Common myeloid progenitor, CD34-positive (primary cell): ENCODE data around the gene SLC16A9.
A peak's percentile ranks its signal among the peaks of the same experiment; 100 is the strongest.

Experiments
- CTCF ChIA-PET: fragments of 350-600 bp; sonication (Branson Sonifier 250); formaldehyde crosslinking; loops from one replicate; lab custom pipeline; 2021; ENCODE audit warnings: antibody characterized with exemption; lab: Charles Lee
- POLR2A ChIA-PET: fragments of 350-600 bp; sonication (Branson Sonifier 250); formaldehyde crosslinking; loops from one replicate; lab custom pipeline; 2021; ENCODE audit warnings: antibody characterized with exemption; lab: Charles Lee
- DNase-seq, 3 donors: peaks; one replicate each; pipeline versions ENCODE4 v3.0.0 to v3.0.0-alpha.2; 2013
- H3K27ac ChIP-seq, 2 experiments: 1 replicate in 1 of 2; 2 replicates in 1 of 2; pipeline ENCODE4 v1.7.0; 2013; ENCODE audit warnings: inconsistent platforms in 2 of 2, low read length in 2 of 2, mild to moderate bottlenecking in 2 of 2, low read depth in 1 of 2, moderate library complexity in 1 of 2; ENCODE audit not compliant: severe bottlenecking in 2 of 2, insufficient read depth in 1 of 2, poor library complexity in 1 of 2
- H3K27me3 ChIP-seq, 5 experiments: replicated peaks in 2 of 5; 1 replicate in 3 of 5; 2 replicates in 2 of 5; pipeline versions ENCODE4 v1.6.1 to v1.7.0; 2013; ENCODE audit warnings: low read length in 4 of 5, mild to moderate bottlenecking in 2 of 5, moderate library complexity in 2 of 5, inconsistent platforms in 1 of 5; ENCODE audit not compliant: insufficient read depth in 5 of 5, control insufficient read depth in 4 of 5
- H3K36me3 ChIP-seq, 4 experiments: 1 replicate in 2 of 4; 2 replicates in 2 of 4; pipeline versions ENCODE4 v1.6.1 to v1.7.0; 2013; ENCODE audit warnings: low read length in 3 of 4, control low read depth in 1 of 4, mild to moderate bottlenecking in 1 of 4; ENCODE audit not compliant: control insufficient read depth in 4 of 4, insufficient read depth in 4 of 4
- H3K4me1 ChIP-seq, 4 experiments: 1 replicate in 3 of 4; 2 replicates in 1 of 4; pipeline versions ENCODE4 v1.6.1 to v1.7.1; 2013; ENCODE audit warnings: low read length in 3 of 4, mild to moderate bottlenecking in 3 of 4, control low read depth in 1 of 4, inconsistent platforms in 1 of 4, moderate library complexity in 1 of 4; ENCODE audit not compliant: control insufficient read depth in 4 of 4, insufficient read depth in 4 of 4; ENCODE audit errors: control extremely low read depth in 1 of 4
- H3K4me3 ChIP-seq, 7 experiments: 1 replicate in 4 of 7; 2 replicates in 3 of 7; pipeline versions ENCODE4 v1.5.1 to v1.7.0; 2013; ENCODE audit warnings: mild to moderate bottlenecking in 7 of 7, low read length in 6 of 7, moderate library complexity in 6 of 7, inconsistent platforms in 2 of 7, low read depth in 2 of 7, control low read depth in 1 of 7; ENCODE audit not compliant: insufficient read depth in 4 of 7, control insufficient read depth in 1 of 7; ENCODE audit errors: extremely low read depth in 1 of 7
- H3K9me3 ChIP-seq, 5 experiments: 1 replicate in 4 of 5; 2 replicates in 1 of 5; pipeline versions ENCODE4 v1.6.1 to v1.7.1; 2013; ENCODE audit warnings: low read length in 4 of 5, mild to moderate bottlenecking in 2 of 5, inconsistent platforms in 1 of 5, low read depth in 1 of 5, moderate library complexity in 1 of 5; ENCODE audit not compliant: control insufficient read depth in 4 of 5, insufficient read depth in 2 of 5; ENCODE audit errors: control extremely low read depth in 1 of 5
- WGBS: methylation state at CpG from one replicate; pipeline ENCODE4 v1.1.5; 2013; ENCODE audit not compliant: insufficient coverage; 5-methylcytosine and 5-hydroxymethylcytosine counted together

Gene SLC16A9

DNA sequence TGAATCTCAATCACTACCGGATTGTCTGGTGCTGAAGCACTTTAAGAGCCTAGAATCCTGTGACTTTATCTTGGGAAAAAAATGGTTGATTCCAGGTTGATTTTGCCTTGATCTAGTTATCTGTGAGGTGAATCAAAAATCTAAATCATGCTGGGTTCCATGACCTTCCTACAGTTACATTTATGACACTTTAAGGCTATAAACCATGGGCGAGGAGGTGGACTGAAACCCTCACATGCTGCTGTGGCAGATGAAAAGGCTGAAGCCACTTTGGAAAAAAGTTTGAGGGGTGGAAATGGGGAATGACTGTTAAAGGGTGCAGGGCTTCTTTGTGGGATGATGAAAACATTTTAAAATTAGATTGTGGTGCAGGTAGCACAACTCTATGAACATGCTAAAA lies 17.5 kb downstream of the SLC16A9 start:
- ChIA-PET POLR2A (interaction anchor here (0.6 kb wide), 1 partner anchor 90 kb away, joined by 3 read pairs; no protein-coding TSS in a partner anchor), CTCF (no interaction called here)
- H3K36me3 ChIP-seq, result no peaks in the 10 kb centered on the region
- H3K27me3 ChIP-seq, result no peaks in the 10 kb centered on the region
- peaks cover 0 to 8% (median 0%) of the 10 kb centered on the region in 4 experiments for H3K4me1 ChIP-seq
- no peak overlapping the region for H3K27ac ChIP-seq
- no peak for DNase-seq
- no peaks in the 10 kb centered on the region for H3K9me3 ChIP-seq
- no CpG with 5 or more reads among the region's 2 CpGs for WGBS
- H3K4me3 ChIP-seq, result no peak overlapping the region

GRCh38 chr10:59688921-59689351 lies 20.7 kb downstream of the SLC16A9 start:
- Histone ChIP-seq H3K36me3 (no peaks in the 10 kb centered on the region), H3K9me3 (no peaks in the 10 kb centered on the region), H3K27me3 (no peaks in the 10 kb centered on the region), H3K27ac (no peak overlapping the region), H3K4me1 (peaks cover 0 to 8% (median 0%) of the 10 kb centered on the region in 4 experiments), H3K4me3 (no peak overlapping the region)
- WGBS, result 72% methylated on average over 4 of the region's 5 CpGs
- ChIA-PET CTCF (no interaction called here), POLR2A (no interaction called here)
- DNase-seq, result peak in 1 of 3 donors; percentile 21

DNA sequence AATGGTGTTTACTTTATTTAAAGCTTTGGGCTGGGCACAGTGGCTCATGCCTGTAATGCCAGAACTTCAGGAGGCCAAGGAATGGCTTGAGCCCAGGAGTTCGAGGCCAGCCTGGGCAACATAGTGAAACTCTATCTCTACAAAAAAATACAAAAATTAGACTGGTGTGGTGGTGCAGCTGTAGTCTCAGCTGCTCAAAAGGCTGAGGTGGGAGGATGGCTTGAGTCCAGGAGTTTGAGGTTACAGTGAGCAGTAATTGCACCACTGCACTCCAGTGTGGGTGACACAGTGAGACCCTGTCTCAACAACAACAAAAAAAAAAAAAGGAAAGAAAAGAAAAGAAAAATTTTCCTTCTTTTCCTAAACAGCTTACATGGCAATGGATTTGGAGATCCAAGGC lies 22.0 kb downstream of the SLC16A9 start:
- POLR2A ChIA-PET, result no interaction called here
- no peaks in the 10 kb centered on the region for H3K9me3 ChIP-seq
- no peaks in the 10 kb centered on the region for H3K27me3 ChIP-seq
- H3K4me3 ChIP-seq, result no peak overlapping the region
- H3K27ac ChIP-seq, result no peak overlapping the region
- no peaks in the 10 kb centered on the region for H3K36me3 ChIP-seq
- H3K4me1 ChIP-seq, result peaks cover 0 to 8% (median 0%) of the 10 kb centered on the region in 4 experiments
- CTCF ChIA-PET, result no interaction called here
- no CpG with 5 or more reads among the region's 1 CpG for WGBS
- no peak for DNase-seq

DNA sequence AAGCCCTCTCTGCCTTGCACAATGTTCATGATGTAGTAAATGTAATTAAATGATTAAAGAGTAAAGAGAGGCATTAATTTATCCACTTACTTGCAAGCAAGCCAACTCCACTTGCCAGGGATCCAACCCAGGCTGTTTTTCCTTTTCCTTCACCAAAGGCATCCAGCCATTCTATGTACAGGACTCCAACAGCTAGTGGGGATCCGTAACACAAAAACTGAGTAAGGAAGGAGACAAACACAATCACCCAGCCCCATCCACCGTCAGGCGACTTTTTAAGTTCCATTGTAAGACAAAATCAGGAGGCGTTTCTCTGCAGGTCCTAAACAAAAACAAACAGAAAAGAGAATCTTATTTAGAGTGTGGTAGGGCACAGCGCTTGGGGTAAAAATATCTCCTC lies 25.6 kb downstream of the SLC16A9 start:
- Histone ChIP-seq H3K36me3 (peaks cover 0 to 3% (median 0%) of the 10 kb centered on the region in 4 experiments), H3K9me3 (no peaks in the 10 kb centered on the region), H3K4me3 (no peak overlapping the region), H3K4me1 (peaks cover 0 to 7% (median under 1%) of the 10 kb centered on the region in 4 experiments), H3K27ac (no peak overlapping the region), H3K27me3 (no peaks in the 10 kb centered on the region)
- POLR2A ChIA-PET, result no interaction called here
- CTCF ChIA-PET, result no interaction called here
- 100% methylated on average over 1 of the region's 5 CpGs for WGBS
- no peak for DNase-seq

DNA sequence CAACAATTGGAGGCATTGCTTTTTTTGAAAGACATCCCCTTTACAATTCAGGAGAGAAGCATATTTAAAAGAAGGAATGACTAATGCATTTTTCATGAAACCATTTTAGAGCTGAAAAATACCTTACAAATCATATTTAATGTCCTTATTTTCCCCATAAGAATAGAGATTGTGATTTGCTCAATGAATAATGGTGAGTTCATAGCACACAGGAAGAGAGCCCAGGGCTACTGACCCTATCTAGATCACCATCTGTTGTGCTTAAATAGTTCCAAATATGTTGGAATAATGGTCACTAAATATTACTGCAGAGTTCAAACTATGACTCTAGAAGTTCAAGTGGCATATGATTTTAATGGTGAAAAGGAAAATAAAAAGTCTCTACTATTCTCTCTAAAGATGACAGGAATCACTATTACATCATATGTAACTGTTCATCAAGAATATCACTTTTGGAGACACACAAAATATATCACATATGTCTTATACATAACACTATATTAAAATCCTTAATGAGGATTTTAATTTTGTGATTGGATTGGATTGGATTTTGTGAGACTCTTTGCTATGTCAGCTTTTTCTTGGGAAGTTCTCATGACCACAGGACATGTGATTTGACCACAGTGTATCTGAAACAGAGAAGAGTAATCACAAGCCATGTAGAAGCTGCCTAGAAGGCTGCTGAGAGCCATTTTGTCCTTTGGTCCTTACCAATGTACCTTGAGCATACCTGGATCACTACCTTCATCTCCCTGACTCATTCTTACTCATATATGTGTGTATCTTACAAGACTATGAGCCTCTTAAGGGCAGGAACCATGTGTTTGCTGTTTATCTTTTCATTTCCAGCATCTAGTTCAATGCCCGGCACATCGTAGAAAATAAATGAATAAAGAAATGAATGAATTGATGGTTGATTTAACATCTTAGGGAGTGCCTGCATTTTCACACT lies 26.4 kb downstream of the SLC16A9 start:
- no CpG with 5 or more reads among the region's 2 CpGs for WGBS
- Histone ChIP-seq H3K4me3 (no peak overlapping the region), H3K27ac (no peak overlapping the region), H3K9me3 (no peaks in the 10 kb centered on the region), H3K27me3 (no peaks in the 10 kb centered on the region), H3K4me1 (peaks cover 0 to 5% (median under 1%) of the 10 kb centered on the region in 4 experiments), H3K36me3 (peaks cover 0 to 3% (median 0%) of the 10 kb centered on the region in 4 experiments)
- no peak for DNase-seq
- CTCF ChIA-PET, result no interaction called here
- POLR2A ChIA-PET, result no interaction called here

DNA sequence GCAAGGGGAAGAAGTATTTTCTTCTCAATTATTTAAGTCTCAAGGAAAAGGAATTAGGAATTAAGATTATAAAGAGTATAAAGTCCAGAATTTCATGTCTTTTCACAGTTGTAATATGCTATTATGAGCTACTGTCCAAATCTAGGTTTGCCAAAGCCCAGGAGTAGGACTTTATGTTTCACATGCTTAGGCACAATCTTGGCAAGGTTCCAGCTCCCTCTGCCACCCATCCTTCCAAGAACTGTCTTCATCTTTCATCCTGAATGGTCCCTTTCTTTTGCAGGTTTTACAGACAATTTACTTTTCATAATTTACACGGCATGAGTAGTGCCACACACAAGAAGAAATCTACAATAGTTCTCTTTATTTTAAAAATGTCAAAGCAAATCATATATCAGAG lies 29.5 kb downstream of the SLC16A9 start:
- Histone ChIP-seq H3K4me3 (no peak overlapping the region), H3K27me3 (no peaks in the 10 kb centered on the region), H3K9me3 (peaks cover 0 to 2% (median 0%) of the 10 kb centered on the region in 5 experiments), H3K4me1 (peaks cover 0 to 5% (median under 1%) of the 10 kb centered on the region in 4 experiments), H3K27ac (no peak overlapping the region), H3K36me3 (peaks cover 0 to 3% (median 0%) of the 10 kb centered on the region in 4 experiments)
- CTCF ChIA-PET, result interaction anchor here (1.4 kb wide), 1 partner anchor 19 kb away, joined by 4 read pairs; no protein-coding TSS in a partner anchor
- POLR2A ChIA-PET, result no interaction called here
- WGBS, result no CpG with 5 or more reads among the region's 1 CpG
- DNase-seq, result no peak

- Histone ChIP-seq H3K27ac (no peak overlapping the region), H3K4me3 (no peak overlapping the region), H3K9me3 (peaks cover 0 to 2% (median 0%) of the 10 kb centered on the region in 5 experiments), H3K4me1 (peaks cover 0 to 5% (median under 1%) of the 10 kb centered on the region in 4 experiments), H3K36me3 (peaks cover 0 to 3% (median 0%) of the 10 kb centered on the region in 4 experiments), H3K27me3 (no peaks in the 10 kb centered on the region)
- ChIA-PET POLR2A (no interaction called here), CTCF (interaction anchor here (0.8 to 1.7 kb wide), 2 partner anchors 40 to 152 kb away, joined by 3 read pairs; no protein-coding TSS in a partner anchor)
- WGBS, result 71% methylated on average over 3 of the region's 4 CpGs
- DNase-seq, result peak in 1 of 3 donors; percentile 6
Measured at GRCh38 chr10:59678884-59679301, 30.8 kb downstream of the SLC16A9 start.
